Thoracic aorta (tissue), 2 donors: ENCODE results near the gene ANKRD13C. TPM values are rescaled to one million over a fixed set of nuclear protein-coding genes. Genes with fewer than 3 reads are reported as not detected.
"Not testable (repeated sequence)": the region's sequence is repeated elsewhere in the genome, so short reads cannot be mapped to it uniquely, and the experiment has no call there.

ENCODE experiments used
- ATAC-seq: fragments of 150-250 bp; one replicate; pipeline ENCODE4 v1.8.0; 2017; ENCODE audit warnings: low read depth; ENCODE audit not compliant: insufficient number of reproducible peaks, low FRiP score
- DNase-seq: peaks from one replicate; pipeline ENCODE4 v3.0.0-alpha.2; 2020; ENCODE audit warnings: low spot score
- H3K27ac ChIP-seq, 2 donors: fragments of 200-600 bp; sonication (generic); 1 replicate in 1 of 2; 2 replicates in 1 of 2; pipeline ENCODE4 v1.5.1; 2016; ENCODE audit warnings: mild to moderate bottlenecking in 2 of 2, moderate library complexity in 2 of 2
- H3K27me3 ChIP-seq: fragments of 200-600 bp; sonication (generic); replicated peaks from 2 replicates; pipeline ENCODE4 v1.6.0; 2016; ENCODE audit warnings: mild to moderate bottlenecking; ENCODE audit not compliant: insufficient read depth
- H3K36me3 ChIP-seq: fragments of 200-600 bp; sonication (generic); one replicate; pipeline ENCODE4 v1.5.1; 2016
- H3K4me1 ChIP-seq, 2 donors: fragments of 200-600 bp; sonication (generic); 1 replicate in 1 of 2; 2 replicates in 1 of 2; pipeline versions ENCODE4 v1.5.1 to v1.6.0; 2016; ENCODE audit warnings: low read depth in 2 of 2, mild to moderate bottlenecking in 1 of 2; ENCODE audit not compliant: control insufficient read depth in 1 of 2
- H3K4me3 ChIP-seq: fragments of 200-600 bp; sonication (generic); 2 replicates; pipeline ENCODE4 v1.5.1; 2016; ENCODE audit warnings: mild to moderate bottlenecking
- H3K9me3 ChIP-seq: fragments of 200-600 bp; sonication (generic); 2 replicates; pipeline ENCODE4 v1.5.1; 2016
- CTCF ChIP-seq: fragments of 200-600 bp; sonication (generic); IDR thresholded peaks from one replicate; pipeline ENCODE4 v1.5.1; 2019; ENCODE audit warnings: antibody characterized with exemption
- total RNA-seq, 2 donors: library from RNA; depleted of rRNA; stranded (reverse); fragments of >200 nt; gene quantifications; one replicate each; pipeline versions ENCODE4 v1.1.0 to v1.2.3, GENCODE V29; 2016

ANKRD13C gene
- total RNA-seq, 2 donors from 2014 or later = 19.6 to 34.4 TPM

GRCh38 chr1:70366997-70367396, 12.5 kb upstream of the ANKRD13C start:
- H3K4me1 ChIP-seq, H3K27me3 ChIP-seq, H3K36me3 ChIP-seq, ATAC-seq, DNase-seq, H3K27ac ChIP-seq, H3K9me3 ChIP-seq, H3K4me3 ChIP-seq: not testable (repeated sequence)

- DNase-seq, ATAC-seq, H3K9me3 ChIP-seq, H3K4me3 ChIP-seq, H3K36me3 ChIP-seq, H3K27ac ChIP-seq, H3K4me1 ChIP-seq, H3K27me3 ChIP-seq: not testable (repeated sequence)
Measured at GRCh38 chr1:70366425-70366952, 12.0 kb upstream of the ANKRD13C start.

- Histone ChIP-seq H3K27ac (no peak overlapping the region), H3K4me1 (no peaks in the 10 kb centered on the region), H3K9me3 (no peaks in the 10 kb centered on the region), H3K4me3 (no peak overlapping the region), H3K36me3 (no peaks in the 10 kb centered on the region), H3K27me3 (no peaks in the 10 kb centered on the region)
- ATAC-seq (no peak), DNase-seq (no peak)
- TF ChIP-seq CTCF = no peak
Measured at GRCh38 chr1:70364439-70364838, 9.9 kb upstream of the ANKRD13C start.

GRCh38 chr1:70361727-70362398, 7.3 kb upstream of the ANKRD13C start:
- TF ChIP-seq CTCF = no peak
- no peak for ATAC-seq

GRCh38 chr1:70360321-70360720, 5.8 kb upstream of the ANKRD13C start:
- Histone ChIP-seq H3K36me3 (no peaks in the 10 kb centered on the region), H3K27ac (no peak overlapping the region), H3K9me3 (no peaks in the 10 kb centered on the region), H3K27me3 (no peaks in the 10 kb centered on the region), H3K4me3 (no peak overlapping the region), H3K4me1 (peaks cover 4 to 10% of the 10 kb centered on the region in 2 donors)
- ATAC-seq (no peak), DNase-seq (no peak)
- no peak for TF ChIP-seq CTCF

More at GRCh38 chr1:70361727-70362398, 7.3 kb upstream of the ANKRD13C start:
- H3K4me3 ChIP-seq = no peak overlapping the region
- no peak overlapping the region for H3K27ac ChIP-seq
- no peaks in the 10 kb centered on the region for H3K4me1 ChIP-seq
- no peaks in the 10 kb centered on the region for H3K36me3 ChIP-seq
- DNase-seq = no peak
- H3K27me3 ChIP-seq = no peaks in the 10 kb centered on the region
- no peaks in the 10 kb centered on the region for H3K9me3 ChIP-seq

- H3K27ac ChIP-seq = no peak overlapping the region
- no peaks in the 10 kb centered on the region for H3K9me3 ChIP-seq
- ATAC-seq = no peak
- TF ChIP-seq CTCF = no peak
- DNase-seq = no peak
- no peaks in the 10 kb centered on the region for H3K27me3 ChIP-seq
- no peaks in the 10 kb centered on the region for H3K36me3 ChIP-seq
- peaks cover 6 to 11% of the 10 kb centered on the region in 2 donors for H3K4me1 ChIP-seq
- no peak overlapping the region for H3K4me3 ChIP-seq
Measured at GRCh38 chr1:70358921-70359564, 4.5 kb upstream of the ANKRD13C start.
